ENCODE results near the gene SKI. TPM values are rescaled to one million over a fixed set of nuclear protein-coding genes. Genes with fewer than 3 reads are reported as not detected.
A peak's percentile ranks its signal among the peaks of the same experiment; 100 is the strongest.

Gene SKI
- total and polyA plus RNA-seq, 2 experiments from 2014 or later, result 9.3 to 66.8 TPM

- H3K27ac ChIP-seq (ENCODE audit: low read depth), result peak overlapping the region; percentile 97
- H2AFZ ChIP-seq, result no peak overlapping the region
- no peaks in the 10 kb centered on the region for H3K9me2 ChIP-seq (ENCODE audit: insufficient read depth)
- peak; percentile 86 for ATAC-seq
- TF ChIP-seq, protein P1, sequence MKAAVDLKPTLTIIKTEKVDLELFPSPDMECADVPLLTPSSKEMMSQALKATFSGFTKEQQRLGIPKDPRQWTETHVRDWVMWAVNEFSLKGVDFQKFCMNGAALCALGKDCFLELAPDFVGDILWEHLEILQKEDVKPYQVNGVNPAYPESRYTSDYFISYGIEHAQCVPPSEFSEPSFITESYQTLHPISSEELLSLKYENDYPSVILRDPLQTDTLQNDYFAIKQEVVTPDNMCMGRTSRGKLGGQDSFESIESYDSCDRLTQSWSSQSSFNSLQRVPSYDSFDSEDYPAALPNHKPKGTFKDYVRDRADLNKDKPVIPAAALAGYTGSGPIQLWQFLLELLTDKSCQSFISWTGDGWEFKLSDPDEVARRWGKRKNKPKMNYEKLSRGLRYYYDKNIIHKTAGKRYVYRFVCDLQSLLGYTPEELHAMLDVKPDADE (IDR thresholded peaks at IDR 0.05), result peak; percentile 79
- TF ChIP-seq CREB1 (CRISPR knock-in tag; IDR thresholded peaks at IDR 0.05; ENCODE audit: low read depth) (peak; percentile 64), POLR2AphosphoS5 (IDR thresholded peaks at IDR 0.05; ENCODE audit: low read depth) (peak; percentile 54), EZH2 (IDR thresholded peaks at IDR 0.05; ENCODE audit: low read depth, unreplicated experiment) (no peak)
- 0 out of 2 replicates have a peak, but pooled peaks cover 21% of the 10 kb centered on the region for H3F3A ChIP-seq (replicated peaks; ENCODE audit: low read depth)
- peaks cover 2% of the 10 kb centered on the region; the same call in 1 of the 2 replicates for H4K20me1 ChIP-seq (replicated peaks; ENCODE audit: insufficient read depth)
- peak overlapping the region; percentile 97 for H3K27ac Mint-ChIP-seq
- no peaks in the 10 kb centered on the region for H3K27me3 ChIP-seq (ENCODE audit: insufficient read depth)
- peak overlapping the region; percentile 56 for H3K4me3 Mint-ChIP-seq
- H3K36me3 ChIP-seq (ENCODE audit: insufficient read depth), result no peaks in the 10 kb centered on the region; the same call in 1 of the 2 replicates
- peaks cover 24% of the 10 kb centered on the region for H3K27me3 Mint-ChIP-seq (ENCODE audit: insufficient read depth, low read depth, poor library complexity)
- H3K79me2 ChIP-seq (replicated peaks; ENCODE audit: insufficient read depth), result peaks cover 69% of the 10 kb centered on the region
- peak overlapping the region; percentile 73 for H3K4me2 ChIP-seq
- peak overlapping the region; percentile 34; the same call in 1 of the 2 replicates for H3K4me3 ChIP-seq
- H3K9me3 Mint-ChIP-seq, result peaks cover 7% of the 10 kb centered on the region; the same call in 2 of the 3 replicates
- H3K36me3 Mint-ChIP-seq (ENCODE audit: low read depth), result peaks cover 27% of the 10 kb centered on the region
- H3K4me1 Mint-ChIP-seq, result peaks cover 54% of the 10 kb centered on the region
- peaks cover 47% of the 10 kb centered on the region for H3K4me1 ChIP-seq (ENCODE audit: insufficient read depth)
- peak; percentile 99 for DNase-seq (ENCODE audit: low spot score)
Measured at GRCh38 chr1:2279210-2279639, 51.1 kb downstream of the SKI start.

- H3K4me3 Mint-ChIP-seq, result peak overlapping the region; percentile 56; the same call in 1 of the 3 replicates
- no peak for ATAC-seq
- H3K4me2 ChIP-seq, result peak overlapping the region; percentile 28; the same call in 1 of the 2 replicates
- no peaks in the 10 kb centered on the region; the same call in 1 of the 2 replicates for H3K36me3 ChIP-seq (ENCODE audit: insufficient read depth)
- H3K36me3 Mint-ChIP-seq (ENCODE audit: low read depth), result peaks cover 27% of the 10 kb centered on the region
- H3K4me1 Mint-ChIP-seq, result peaks cover 52% of the 10 kb centered on the region
- 0 out of 2 replicates have a peak, but pooled peaks cover 21% of the 10 kb centered on the region for H3F3A ChIP-seq (replicated peaks; ENCODE audit: low read depth)
- H3K9me3 Mint-ChIP-seq, result peaks cover 7% of the 10 kb centered on the region; the same call in 2 of the 3 replicates
- H3K79me2 ChIP-seq (replicated peaks; ENCODE audit: insufficient read depth), result peaks cover 69% of the 10 kb centered on the region
- H4K20me1 ChIP-seq (replicated peaks; ENCODE audit: insufficient read depth), result peaks cover 2% of the 10 kb centered on the region
- DNase-seq (ENCODE audit: low spot score), result no peak
- no peaks in the 10 kb centered on the region for H3K27me3 ChIP-seq (ENCODE audit: insufficient read depth)
- peak overlapping the region; percentile 22; the same call in 1 of the 2 replicates for H3K4me3 ChIP-seq
- H2AFZ ChIP-seq, result no peak overlapping the region
- H3K27ac Mint-ChIP-seq, result peak overlapping the region; percentile 97
- H3K4me1 ChIP-seq (ENCODE audit: insufficient read depth), result peaks cover 50% of the 10 kb centered on the region
- no peaks in the 10 kb centered on the region for H3K9me2 ChIP-seq (ENCODE audit: insufficient read depth)
- H3K27ac ChIP-seq (ENCODE audit: low read depth), result peak overlapping the region; percentile 97
- H3K27me3 Mint-ChIP-seq (ENCODE audit: insufficient read depth, low read depth, poor library complexity), result peaks cover 24% of the 10 kb centered on the region
- TF ChIP-seq EZH2phosphoT487 (IDR thresholded peaks at IDR 0.05; ENCODE audit: unreplicated experiment) (no peak), EZH2 (IDR thresholded peaks at IDR 0.05; ENCODE audit: low read depth, unreplicated experiment) (no peak), NANOG (IDR thresholded peaks at IDR 0.05; ENCODE audit: borderline replicate concordance) (no peak), CTCF (conservative IDR thresholded peaks at IDR 0.05; ENCODE audit: low read depth in 2 of 2) (no peak)
Measured at GRCh38 chr1:2279817-2280216, 51.7 kb downstream of the SKI start.

All from GM23338 (cell line).